Measurements from ENCODE around the gene CHAF1A. TPM values are rescaled to one million over a fixed set of nuclear protein-coding genes. Genes with fewer than 3 reads are reported as not detected.

CHAF1A gene
- total and polyA plus RNA-seq, 2 of the 4 experiments (the other 2 are of a cell fraction), result 12.4 to 22.9 TPM

DNA sequence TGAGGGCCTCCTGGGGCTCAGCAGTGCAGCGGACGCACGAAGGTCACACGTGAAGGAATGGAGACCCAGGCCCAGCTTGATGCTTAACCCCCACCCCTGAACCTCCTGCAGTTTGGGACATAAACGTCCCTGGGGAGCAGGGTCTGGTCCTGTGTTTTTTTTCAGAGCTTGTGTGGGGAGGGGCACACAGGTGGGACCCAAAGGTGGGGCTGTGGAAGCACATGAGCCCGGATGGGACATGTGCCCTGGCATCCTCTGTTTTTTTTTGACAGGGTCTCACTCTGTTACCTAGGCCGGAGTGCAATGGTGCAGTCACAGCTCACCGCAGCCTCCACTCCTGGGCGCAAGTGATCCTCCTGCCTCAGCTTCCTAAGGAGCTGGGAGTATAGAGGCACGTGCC, 34.7 kb downstream of the CHAF1A start:
- no peak overlapping the region for H2BK15ac ChIP-seq (ENCODE audit: low read depth, low read length)
- no peak overlapping the region for H2AK5ac ChIP-seq (ENCODE audit: low read depth, low read length)
- H3K9ac ChIP-seq (ENCODE audit: low read depth, low read length), result no peak overlapping the region
- intact Hi-C loops (cut with micrococcal nuclease) (no loop called here), dilution Hi-C loops (cut with HindIII; ENCODE audit: low sequenced_read_pairs, unreplicated experiment) (no loop called here), in situ Hi-C loops (cut with MboI; ENCODE audit: low sequenced_read_pairs) (no loop called here)
- H3K79me1 ChIP-seq (ENCODE audit: low read depth in 1 of 2, low read length in 2 of 2), result peaks cover 3 to 27% of the 10 kb centered on the region in 2 experiments
- no peak overlapping the region for H3K27ac ChIP-seq (ENCODE audit: insufficient read depth, low read length)
- H3K4me3 ChIP-seq (ENCODE audit: insufficient read depth, low read depth, low read length), result no peak overlapping the region
- H3K4ac ChIP-seq (ENCODE audit: low read depth, low read length), result no peak overlapping the region
- WGBS, 2 experiments (ENCODE audit: extremely low coverage in 2 of 2, insufficient read length in 1 of 2), result no CpG with 5 or more reads among the region's 10 CpGs
- H2AFZ ChIP-seq (replicated peaks; ENCODE audit: low read length, poor library complexity), result no peak overlapping the region
- no peak overlapping the region for H3K56ac ChIP-seq (ENCODE audit: extremely low read depth, insufficient read depth, low read length)
- CTCF ChIA-PET, result no interaction called here
- no peak overlapping the region for H2BK5ac ChIP-seq (ENCODE audit: low read depth, low read length, poor library complexity, severe bottlenecking)
- no peak overlapping the region for H2BK20ac ChIP-seq (ENCODE audit: low read depth, low read length)
- H3K14ac ChIP-seq (replicated peaks; ENCODE audit: low read depth, low read length), result no peak overlapping the region
- no peak overlapping the region for H2BK120ac ChIP-seq (ENCODE audit: low read depth, low read length)
- H3K9me1 ChIP-seq (ENCODE audit: insufficient read depth, low read length), result peaks cover 6% of the 10 kb centered on the region; the same call in 1 of the 2 replicates
- DNase-seq, result no peak
- no peak overlapping the region for H3K23ac ChIP-seq (ENCODE audit: low read depth, low read length)
- no peak overlapping the region for H2AK9ac ChIP-seq (replicated peaks; ENCODE audit: low read depth, low read length, poor library complexity)
- no peaks in the 10 kb centered on the region for H3K9me3 ChIP-seq (ENCODE audit: control insufficient read depth, insufficient read depth, low read length)
- no peak overlapping the region for H3K4me2 ChIP-seq (ENCODE audit: low read depth, low read length)
- TF ChIP-seq CEBPB (IDR thresholded peaks at IDR 0.05; ENCODE audit: low read depth, low read length) (no peak), NFE2L2 (IDR thresholded peaks at IDR 0.05; ENCODE audit: low read depth, low read length) (no peak), BHLHE40 (IDR thresholded peaks at IDR 0.05; ENCODE audit: low read depth, low read length) (no peak), USF2 (IDR thresholded peaks at IDR 0.05; ENCODE audit: low read depth, low read length) (no peak), RFX5 (IDR thresholded peaks at IDR 0.05; ENCODE audit: low read depth, low read length) (no peak), FOS (IDR thresholded peaks at IDR 0.05; ENCODE audit: low read depth, low read length) (no peak), CHD1 (IDR thresholded peaks at IDR 0.05; ENCODE audit: low read depth, low read length) (no peak), SMC3 (IDR thresholded peaks at IDR 0.05; ENCODE audit: low read depth, low read length) (no peak), MAFK (IDR thresholded peaks at IDR 0.05; ENCODE audit: low read depth, low read length) (no peak), MXI1 (IDR thresholded peaks at IDR 0.05; ENCODE audit: borderline replicate concordance, low read depth, low read length) (no peak), RAD21 (IDR thresholded peaks at IDR 0.05; ENCODE audit: low read length) (no peak), RCOR1 (IDR thresholded peaks at IDR 0.05; ENCODE audit: insufficient replicate concordance, low read length) (no peak), POLR2A (IDR thresholded peaks at IDR 0.05; ENCODE audit: low read depth, low read length) (no peak), MAZ (IDR thresholded peaks at IDR 0.05; ENCODE audit: borderline replicate concordance, low read depth, low read length) (no peak)
- ATAC-seq (ENCODE audit: low read depth), result no peak
- H4K8ac ChIP-seq (ENCODE audit: low read depth in 2 of 2, low read length in 2 of 2), result no peak overlapping the region
- H3K36me3 ChIP-seq (ENCODE audit: control insufficient read depth, insufficient read depth, low read length), result peaks cover 17% of the 10 kb centered on the region
- H3K27me3 ChIP-seq (ENCODE audit: control insufficient read depth, insufficient read depth, low read length), result no peaks in the 10 kb centered on the region
- no peaks in the 10 kb centered on the region for H4K20me1 ChIP-seq (ENCODE audit: insufficient read depth, low read length)
- H4K91ac ChIP-seq (ENCODE audit: insufficient read depth, low read depth, low read length), result no peak overlapping the region
- H4K5ac ChIP-seq (ENCODE audit: low read depth, low read length), result no peak overlapping the region
- H3K4me1 ChIP-seq (ENCODE audit: control insufficient read depth, insufficient read depth, low read length), result no peaks in the 10 kb centered on the region
- BruUV-seq (replicated peaks), result no TSS peak
- POLR2A ChIA-PET (ENCODE audit: unreplicated experiment), result no interaction called here
- H3K18ac ChIP-seq (ENCODE audit: low read depth, low read length), result no peak overlapping the region
